ENCODE data around the gene TMEM38A. TPM values are rescaled to one million over a fixed set of nuclear protein-coding genes. Genes with fewer than 3 reads are reported as not detected.
"Not testable (repeated sequence)": the region's sequence is repeated elsewhere in the genome, so short reads cannot be mapped to it uniquely, and the experiment has no call there.

TMEM38A gene
- polyA plus RNA-seq, 1 donor from 2014 or later: 8.6 TPM

DNA sequence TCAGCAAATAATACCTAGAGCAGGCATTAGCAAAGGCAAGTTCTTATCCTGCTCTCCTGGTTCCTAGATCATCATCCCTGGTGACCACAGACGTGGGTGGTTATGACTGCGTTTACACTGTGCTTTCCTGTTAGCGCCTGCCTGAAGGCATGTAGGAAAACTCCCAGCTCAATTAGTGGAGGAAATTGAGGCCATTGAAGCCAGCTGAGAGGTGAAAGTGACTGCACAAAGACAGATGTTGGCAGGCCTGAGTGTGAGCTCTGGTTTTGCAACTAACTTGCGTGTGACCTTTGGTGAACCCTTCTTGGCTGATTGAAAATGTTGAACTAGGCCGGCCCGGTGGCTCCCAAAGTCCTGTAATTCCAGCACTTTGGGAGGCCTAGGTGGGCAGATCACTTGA lies 41.2 kb downstream of the TMEM38A start:
- TF ChIP-seq, protein P1, sequence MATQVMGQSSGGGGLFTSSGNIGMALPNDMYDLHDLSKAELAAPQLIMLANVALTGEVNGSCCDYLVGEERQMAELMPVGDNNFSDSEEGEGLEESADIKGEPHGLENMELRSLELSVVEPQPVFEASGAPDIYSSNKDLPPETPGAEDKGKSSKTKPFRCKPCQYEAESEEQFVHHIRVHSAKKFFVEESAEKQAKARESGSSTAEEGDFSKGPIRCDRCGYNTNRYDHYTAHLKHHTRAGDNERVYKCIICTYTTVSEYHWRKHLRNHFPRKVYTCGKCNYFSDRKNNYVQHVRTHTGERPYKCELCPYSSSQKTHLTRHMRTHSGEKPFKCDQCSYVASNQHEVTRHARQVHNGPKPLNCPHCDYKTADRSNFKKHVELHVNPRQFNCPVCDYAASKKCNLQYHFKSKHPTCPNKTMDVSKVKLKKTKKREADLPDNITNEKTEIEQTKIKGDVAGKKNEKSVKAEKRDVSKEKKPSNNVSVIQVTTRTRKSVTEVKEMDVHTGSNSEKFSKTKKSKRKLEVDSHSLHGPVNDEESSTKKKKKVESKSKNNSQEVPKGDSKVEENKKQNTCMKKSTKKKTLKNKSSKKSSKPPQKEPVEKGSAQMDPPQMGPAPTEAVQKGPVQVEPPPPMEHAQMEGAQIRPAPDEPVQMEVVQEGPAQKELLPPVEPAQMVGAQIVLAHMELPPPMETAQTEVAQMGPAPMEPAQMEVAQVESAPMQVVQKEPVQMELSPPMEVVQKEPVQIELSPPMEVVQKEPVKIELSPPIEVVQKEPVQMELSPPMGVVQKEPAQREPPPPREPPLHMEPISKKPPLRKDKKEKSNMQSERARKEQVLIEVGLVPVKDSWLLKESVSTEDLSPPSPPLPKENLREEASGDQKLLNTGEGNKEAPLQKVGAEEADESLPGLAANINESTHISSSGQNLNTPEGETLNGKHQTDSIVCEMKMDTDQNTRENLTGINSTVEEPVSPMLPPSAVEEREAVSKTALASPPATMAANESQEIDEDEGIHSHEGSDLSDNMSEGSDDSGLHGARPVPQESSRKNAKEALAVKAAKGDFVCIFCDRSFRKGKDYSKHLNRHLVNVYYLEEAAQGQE (IDR thresholded peaks at IDR 0.05; ENCODE audit: borderline replicate concordance): no peak
- TF ChIP-seq EZH2 (IDR thresholded peaks at IDR 0.05; ENCODE audit: borderline replicate concordance, insufficient read depth, low read length, poor library complexity, severe bottlenecking): no peak
- TF ChIP-seq EP300 (conservative IDR thresholded peaks at IDR 0.05; ENCODE audit: poor library complexity, severe bottlenecking): no peak
- TF ChIP-seq, protein P2, sequence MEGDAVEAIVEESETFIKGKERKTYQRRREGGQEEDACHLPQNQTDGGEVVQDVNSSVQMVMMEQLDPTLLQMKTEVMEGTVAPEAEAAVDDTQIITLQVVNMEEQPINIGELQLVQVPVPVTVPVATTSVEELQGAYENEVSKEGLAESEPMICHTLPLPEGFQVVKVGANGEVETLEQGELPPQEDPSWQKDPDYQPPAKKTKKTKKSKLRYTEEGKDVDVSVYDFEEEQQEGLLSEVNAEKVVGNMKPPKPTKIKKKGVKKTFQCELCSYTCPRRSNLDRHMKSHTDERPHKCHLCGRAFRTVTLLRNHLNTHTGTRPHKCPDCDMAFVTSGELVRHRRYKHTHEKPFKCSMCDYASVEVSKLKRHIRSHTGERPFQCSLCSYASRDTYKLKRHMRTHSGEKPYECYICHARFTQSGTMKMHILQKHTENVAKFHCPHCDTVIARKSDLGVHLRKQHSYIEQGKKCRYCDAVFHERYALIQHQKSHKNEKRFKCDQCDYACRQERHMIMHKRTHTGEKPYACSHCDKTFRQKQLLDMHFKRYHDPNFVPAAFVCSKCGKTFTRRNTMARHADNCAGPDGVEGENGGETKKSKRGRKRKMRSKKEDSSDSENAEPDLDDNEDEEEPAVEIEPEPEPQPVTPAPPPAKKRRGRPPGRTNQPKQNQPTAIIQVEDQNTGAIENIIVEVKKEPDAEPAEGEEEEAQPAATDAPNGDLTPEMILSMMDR (IDR thresholded peaks at IDR 0.05; ENCODE audit: poor library complexity, severe bottlenecking): no peak
- Histone ChIP-seq H3K27me3 (ENCODE audit: insufficient read depth, low read depth, low read length) (no peaks in the 10 kb centered on the region), H3K9ac (ENCODE audit: low read length) (no peak overlapping the region), H3K9me3 (ENCODE audit: low read length) (no peaks in the 10 kb centered on the region), H3K27ac (ENCODE audit: low read length) (no peak overlapping the region), H2AFZ (ENCODE audit: low read depth, low read length) (no peak overlapping the region), H3F3A (ENCODE audit: insufficient read depth, low read length, poor library complexity, severe bottlenecking) (no peaks in the 10 kb centered on the region), H3K36me3 (ENCODE audit: insufficient read depth, low read length) (no peaks in the 10 kb centered on the region), H3K9me2 (ENCODE audit: insufficient read depth, low read length) (no peaks in the 10 kb centered on the region), H3K79me2 (replicated peaks; ENCODE audit: insufficient read depth, low read length) (no peaks in the 10 kb centered on the region), H4K20me1 (ENCODE audit: insufficient read depth) (no peaks in the 10 kb centered on the region), H3K4me2 (ENCODE audit: low read length) (no peak overlapping the region), H3K4me3 (ENCODE audit: low read length) (no peak overlapping the region)

DNA sequence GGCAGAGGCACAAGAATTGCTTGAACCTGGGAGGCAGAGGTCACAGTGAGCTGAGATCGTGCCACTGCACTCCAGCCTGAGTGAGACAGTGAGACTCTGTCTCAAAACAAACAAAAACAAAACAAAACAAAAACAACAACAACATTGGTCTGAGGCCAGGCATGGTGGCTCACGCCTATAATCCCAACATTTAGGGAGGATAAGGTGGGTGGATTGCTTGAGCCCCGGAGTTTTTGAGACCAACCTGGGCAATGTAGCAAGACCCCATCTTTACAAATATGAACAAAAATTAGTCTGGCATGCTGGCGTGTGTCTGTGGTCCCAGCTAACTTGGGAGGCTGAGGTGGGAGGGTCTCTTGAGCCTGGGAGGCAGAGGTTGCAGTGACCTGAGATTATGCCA lies 42.7 kb downstream of the TMEM38A start:
- Histone ChIP-seq H3K79me2 (replicated peaks; ENCODE audit: insufficient read depth, low read length) (no peaks in the 10 kb centered on the region), H3K9me2 (ENCODE audit: insufficient read depth, low read length) (no peaks in the 10 kb centered on the region), H3K4me2 (ENCODE audit: low read length) (no peak overlapping the region), H2AFZ (ENCODE audit: low read depth, low read length) (no peak overlapping the region), H3K36me3 (ENCODE audit: insufficient read depth, low read length) (no peaks in the 10 kb centered on the region), H3K27ac (ENCODE audit: low read length) (no peak overlapping the region), H3K9ac (ENCODE audit: low read length) (no peak overlapping the region), H3F3A (ENCODE audit: insufficient read depth, low read length, poor library complexity, severe bottlenecking) (no peaks in the 10 kb centered on the region), H3K4me3 (ENCODE audit: low read length) (no peak overlapping the region), H3K27me3 (ENCODE audit: insufficient read depth, low read depth, low read length) (no peaks in the 10 kb centered on the region), H4K20me1 (ENCODE audit: insufficient read depth) (no peaks in the 10 kb centered on the region), H3K9me3 (ENCODE audit: low read length) (no peaks in the 10 kb centered on the region)
- TF ChIP-seq EZH2 (IDR thresholded peaks at IDR 0.05; ENCODE audit: borderline replicate concordance, insufficient read depth, low read length, poor library complexity, severe bottlenecking): no peak
- no peak for TF ChIP-seq POLR2AphosphoS5 (IDR thresholded peaks at IDR 0.05)
- no peak for TF ChIP-seq EP300 (conservative IDR thresholded peaks at IDR 0.05; ENCODE audit: poor library complexity, severe bottlenecking)
- TF ChIP-seq TAF1 (IDR thresholded peaks at IDR 0.05; ENCODE audit: low read depth): no peak
- no peak for TF ChIP-seq RAD21 (conservative IDR thresholded peaks at IDR 0.05)
- TF ChIP-seq MXI1 (conservative IDR thresholded peaks at IDR 0.05; ENCODE audit: poor library complexity, severe bottlenecking): no peak
- TF ChIP-seq, protein P2 (IDR thresholded peaks at IDR 0.05; ENCODE audit: poor library complexity, severe bottlenecking): no peak
- TF ChIP-seq, protein P1 (IDR thresholded peaks at IDR 0.05; ENCODE audit: borderline replicate concordance): no peak
- no peak for TF ChIP-seq SMC3 (conservative IDR thresholded peaks at IDR 0.05; ENCODE audit: poor library complexity)

GRCh38 chr19:16710870-16711269 lies 49.9 kb downstream of the TMEM38A start:
- not testable (repeated sequence) for H3K9ac ChIP-seq (ENCODE audit: low read length); H3K79me2 ChIP-seq (replicated peaks; ENCODE audit: insufficient read depth, low read length); H3K36me3 ChIP-seq (ENCODE audit: insufficient read depth, low read length); H2AFZ ChIP-seq (ENCODE audit: low read depth, low read length); H3K4me3 ChIP-seq (ENCODE audit: low read length); H3K4me2 ChIP-seq (ENCODE audit: low read length); H3K27me3 ChIP-seq (ENCODE audit: insufficient read depth, low read depth, low read length); H4K20me1 ChIP-seq (ENCODE audit: insufficient read depth); H3K27ac ChIP-seq (ENCODE audit: low read length); H3F3A ChIP-seq (ENCODE audit: insufficient read depth, low read length, poor library complexity, severe bottlenecking); H3K9me2 ChIP-seq (ENCODE audit: insufficient read depth, low read length); H3K9me3 ChIP-seq (ENCODE audit: low read length)

Measured in neural cell (in vitro differentiated cells).